Measurements from ENCODE around the gene FGF7.
"Not testable (repeated sequence)": the region's sequence is repeated elsewhere in the genome, so short reads cannot be mapped to it uniquely, and the experiment has no call there.

The FGF7 gene

GRCh38 chr15:49492830-49493229, 69.8 kb downstream of the FGF7 start:
- no peaks in the 10 kb centered on the region for H3K36me3 Mint-ChIP-seq
- no peak overlapping the region for H3K4me3 Mint-ChIP-seq
- no peaks in the 10 kb centered on the region for H3K27me3 Mint-ChIP-seq
- ATAC-seq (ENCODE audit: low read depth) (no peak), DNase-seq (ENCODE audit: low spot score in 2 of 2) (no peak)
- H3K27ac Mint-ChIP-seq = no peak overlapping the region
- no peaks in the 10 kb centered on the region for H3K9me3 Mint-ChIP-seq
- H3K4me1 Mint-ChIP-seq = no peaks in the 10 kb centered on the region

- Mint-ChIP-seq H3K36me3 (no peaks in the 10 kb centered on the region), H3K4me1 (no peaks in the 10 kb centered on the region), H3K27me3 (peaks cover 1% of the 10 kb centered on the region), H3K27ac (no peak overlapping the region), H3K4me3 (no peak overlapping the region), H3K9me3 (no peaks in the 10 kb centered on the region)
- no peak for DNase-seq (ENCODE audit: low spot score in 2 of 2)
- no peak for ATAC-seq (ENCODE audit: low read depth)
These were observed 71.8 kb downstream of the FGF7 start for GRCh38 chr15:49494842-49495241.

GRCh38 chr15:49495993-49496753, 73.1 kb downstream of the FGF7 start:
- Mint-ChIP-seq H3K36me3 (no peaks in the 10 kb centered on the region), H3K4me1 (no peaks in the 10 kb centered on the region), H3K9me3 (no peaks in the 10 kb centered on the region), H3K27ac (no peak overlapping the region), H3K27me3 (peaks cover 1% of the 10 kb centered on the region), H3K4me3 (no peak overlapping the region)
- ATAC-seq (ENCODE audit: low read depth) = no peak
- no peak for DNase-seq (ENCODE audit: low spot score in 2 of 2)

- Mint-ChIP-seq H3K36me3 (no peaks in the 10 kb centered on the region), H3K4me3 (no peak overlapping the region), H3K4me1 (no peaks in the 10 kb centered on the region), H3K27me3 (peaks cover 4% of the 10 kb centered on the region), H3K9me3 (peaks cover 3% of the 10 kb centered on the region), H3K27ac (no peak overlapping the region)
- no peak for ATAC-seq (ENCODE audit: low read depth)
- no peak for DNase-seq (ENCODE audit: low spot score in 2 of 2)
These were observed 78.5 kb downstream of the FGF7 start for GRCh38 chr15:49501586-49501985.

GRCh38 chr15:49506341-49506740, 83.3 kb downstream of the FGF7 start:
- H3K4me3 Mint-ChIP-seq = no peak overlapping the region
- H3K9me3 Mint-ChIP-seq = peaks cover 5% of the 10 kb centered on the region
- DNase-seq (ENCODE audit: low spot score in 2 of 2) = no peak
- peaks cover 3% of the 10 kb centered on the region for H3K27me3 Mint-ChIP-seq
- no peaks in the 10 kb centered on the region for H3K4me1 Mint-ChIP-seq
- no peak overlapping the region for H3K27ac Mint-ChIP-seq
- no peaks in the 10 kb centered on the region for H3K36me3 Mint-ChIP-seq
- ATAC-seq (ENCODE audit: low read depth) = no peak

GRCh38 chr15:49507261-49507660, 84.2 kb downstream of the FGF7 start:
- Mint-ChIP-seq H3K36me3 (no peaks in the 10 kb centered on the region), H3K27ac (no peak overlapping the region), H3K27me3 (peaks cover 3% of the 10 kb centered on the region), H3K9me3 (peaks cover 5% of the 10 kb centered on the region), H3K4me1 (no peaks in the 10 kb centered on the region), H3K4me3 (no peak overlapping the region)
- ATAC-seq (ENCODE audit: low read depth) = no peak
- DNase-seq (ENCODE audit: low spot score in 2 of 2) = no peak

- not testable (repeated sequence) for H3K9me3 Mint-ChIP-seq; H3K27me3 Mint-ChIP-seq; ATAC-seq (ENCODE audit: low read depth); DNase-seq (ENCODE audit: low spot score in 2 of 2); H3K4me1 Mint-ChIP-seq; H3K36me3 Mint-ChIP-seq; H3K4me3 Mint-ChIP-seq; H3K27ac Mint-ChIP-seq
These were observed 89.7 kb downstream of the FGF7 start for GRCh38 chr15:49512739-49513138.

- Mint-ChIP-seq H3K27ac (no peak overlapping the region), H3K27me3 (peaks cover 11% of the 10 kb centered on the region), H3K4me3 (no peak overlapping the region), H3K4me1 (no peaks in the 10 kb centered on the region), H3K36me3 (peaks cover 5% of the 10 kb centered on the region), H3K9me3 (peaks cover 9% of the 10 kb centered on the region)
- no peak for ATAC-seq (ENCODE audit: low read depth)
- DNase-seq (ENCODE audit: low spot score in 2 of 2) = no peak
These were observed 98.8 kb downstream of the FGF7 start for GRCh38 chr15:49521802-49522201.

- Mint-ChIP-seq H3K27me3 (peaks cover 6% of the 10 kb centered on the region), H3K27ac (no peak overlapping the region), H3K9me3 (peaks cover 6% of the 10 kb centered on the region), H3K36me3 (peaks cover 2% of the 10 kb centered on the region), H3K4me3 (no peak overlapping the region), H3K4me1 (no peaks in the 10 kb centered on the region)
- DNase-seq (ENCODE audit: low spot score in 2 of 2) (no peak), ATAC-seq (ENCODE audit: low read depth) (no peak)
These were observed 105.2 kb downstream of the FGF7 start for GRCh38 chr15:49528289-49528688.

GRCh38 chr15:49530092-49530491, 107.0 kb downstream of the FGF7 start:
- Mint-ChIP-seq H3K4me3 (no peak overlapping the region), H3K27ac (no peak overlapping the region), H3K27me3 (peaks cover 3% of the 10 kb centered on the region), H3K4me1 (no peaks in the 10 kb centered on the region), H3K9me3 (peaks cover 13% of the 10 kb centered on the region), H3K36me3 (peaks cover 3% of the 10 kb centered on the region)
- no peak for ATAC-seq (ENCODE audit: low read depth)
- DNase-seq (ENCODE audit: low spot score in 2 of 2) = no peak
